Stimulated activated CD4-positive, alpha-beta T cell treated with anti-CD3 and anti-CD28 coated beads, Interleukin-2, amount 100 ng/mL, for 4 hours (primary cell): ENCODE data around the gene DGKG.

ENCODE experiments used
- DNase-seq: peaks from one replicate; pipeline ENCODE4 v3.0.0-alpha.2; 2020; ENCODE audit warnings: low read depth

Gene DGKG

GRCh38 chr3:186171521-186171920 is 190.5 kb downstream of the DGKG start:
- no peak for DNase-seq

DNA sequence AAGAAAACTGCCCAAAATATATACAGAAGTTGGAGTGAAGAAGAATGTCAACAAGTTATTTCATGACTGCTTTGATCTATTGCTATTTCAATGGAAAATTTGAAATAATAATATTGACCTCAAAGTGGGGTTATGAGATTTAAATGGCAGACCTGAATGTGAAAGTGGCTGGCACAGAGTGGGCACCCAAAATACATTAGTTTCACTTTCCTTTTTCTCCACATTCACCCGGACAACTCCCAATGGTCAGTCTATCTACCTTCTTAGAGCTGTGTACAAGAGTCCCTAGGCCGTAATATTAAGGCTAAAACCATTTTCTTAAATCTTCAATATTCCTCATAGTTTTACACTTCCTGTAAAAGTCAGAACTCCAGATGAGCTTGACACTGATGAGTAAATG is 191.5 kb downstream of the DGKG start:
- DNase-seq: no peak

GRCh38 chr3:186169379-186169778 is 192.7 kb downstream of the DGKG start:
- no peak for DNase-seq

DNA sequence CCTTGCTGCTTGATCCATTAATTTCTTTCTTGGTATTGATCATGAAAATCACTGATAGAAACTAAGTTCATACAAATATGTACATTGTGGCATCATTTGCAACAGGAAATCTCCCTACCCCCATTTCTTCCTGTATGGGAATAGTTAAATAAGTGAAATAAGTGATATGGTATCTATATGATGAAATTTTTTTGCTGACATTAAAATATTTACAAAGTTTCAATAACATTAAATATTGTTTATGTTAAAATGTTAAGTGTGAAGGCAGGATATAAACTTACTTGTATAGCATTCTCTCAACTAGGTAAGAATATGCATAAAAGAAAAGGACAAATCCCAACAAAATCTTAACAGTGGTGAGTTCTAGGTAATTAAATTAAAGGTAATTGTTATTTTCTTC is 193.1 kb downstream of the DGKG start:
- no peak for DNase-seq

- no peak for DNase-seq
Observed at GRCh38 chr3:186167646-186168395, 194.2 kb downstream of the DGKG start.

GRCh38 chr3:186166491-186167288 is 195.3 kb downstream of the DGKG start:
- no peak for DNase-seq

DNA sequence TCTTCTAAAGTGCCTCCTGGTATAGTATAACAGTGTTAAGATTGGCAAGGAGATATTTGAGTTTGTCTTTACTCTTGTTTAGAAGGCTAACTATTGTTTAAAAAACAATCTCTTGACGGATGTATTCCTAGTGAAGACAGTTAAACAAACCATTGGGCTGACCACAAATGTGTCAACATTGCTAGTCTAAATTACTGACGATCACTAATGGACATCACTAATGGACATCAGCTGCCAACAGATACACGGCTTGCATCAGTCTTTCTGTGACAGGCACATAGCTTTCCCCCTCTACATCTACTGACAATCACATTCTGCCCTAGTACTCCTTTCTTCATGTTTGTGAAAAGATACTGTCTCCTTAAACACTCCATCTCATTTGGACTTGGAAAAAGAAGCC is 196.0 kb downstream of the DGKG start:
- no peak for DNase-seq

DNA sequence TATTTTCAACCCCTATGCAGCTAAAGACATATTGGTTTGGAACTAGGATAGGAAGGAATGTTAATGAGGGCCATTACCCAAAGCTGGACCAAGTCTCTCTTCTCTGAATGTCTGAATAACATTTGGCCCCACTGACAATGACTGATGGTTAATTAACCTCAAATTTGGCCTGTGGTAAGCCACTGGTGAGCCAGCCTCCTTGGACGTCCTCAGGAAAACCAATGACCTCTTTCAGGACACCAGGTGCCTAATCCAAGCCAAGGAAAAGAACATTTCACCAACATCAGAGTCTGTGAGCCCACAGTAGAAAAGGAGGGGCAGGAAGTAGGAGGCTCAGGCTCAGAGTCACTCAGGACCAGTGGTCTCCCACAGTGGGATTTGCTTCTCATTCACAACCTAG is 196.7 kb downstream of the DGKG start:
- no peak for DNase-seq

- DNase-seq: no peak
Observed at GRCh38 chr3:186164696-186165095, 197.3 kb downstream of the DGKG start.

- DNase-seq: no peak
Observed at GRCh38 chr3:186162221-186162620, 199.8 kb downstream of the DGKG start.

- no peak for DNase-seq
Observed at GRCh38 chr3:186160691-186161243, 201.3 kb downstream of the DGKG start.

DNA sequence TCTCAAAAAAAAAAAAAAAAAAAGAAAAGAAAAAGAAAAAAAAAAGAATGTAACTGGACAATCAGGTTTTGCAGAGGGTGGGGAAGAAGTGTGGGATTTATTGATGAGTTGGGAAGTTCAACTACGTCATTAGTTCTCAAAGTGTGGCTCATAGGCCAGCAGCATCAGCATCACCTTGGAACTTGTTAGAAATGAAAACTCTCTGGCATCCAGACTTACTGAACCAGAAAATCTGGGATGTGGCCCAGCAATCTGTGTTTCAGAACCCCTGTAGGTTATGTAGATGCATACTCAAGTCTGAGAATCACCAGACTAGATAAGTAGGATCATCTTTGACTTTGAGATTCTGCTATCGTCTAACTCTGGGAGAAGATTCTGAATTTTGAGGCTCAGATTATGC is 207.4 kb downstream of the DGKG start:
- DNase-seq: no peak

GRCh38 chr3:186152889-186153292 is 209.1 kb downstream of the DGKG start:
- DNase-seq: no peak

DNA sequence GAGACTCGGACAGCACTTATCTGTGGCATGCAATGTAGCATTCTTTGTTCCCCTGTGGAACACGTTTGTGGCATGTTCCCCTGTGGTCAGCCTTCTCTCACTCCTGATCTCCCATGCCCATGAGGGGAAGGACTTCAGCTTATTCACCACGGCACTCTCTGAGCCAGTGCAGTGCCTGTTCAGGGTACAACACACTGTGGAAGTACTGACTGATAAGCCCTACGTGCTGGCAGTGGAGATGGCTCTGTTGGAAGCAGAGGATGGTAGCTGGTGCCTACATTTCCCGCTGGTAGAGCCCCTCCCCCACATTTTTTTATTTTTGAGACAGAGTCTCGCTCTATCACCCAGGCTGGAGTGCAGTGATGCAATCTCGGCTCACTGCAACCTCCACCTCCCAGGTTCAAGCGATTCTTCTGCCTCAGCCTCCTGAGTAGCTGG is 209.7 kb downstream of the DGKG start:
- no peak for DNase-seq

GRCh38 chr3:186151077-186151971 is 210.7 kb downstream of the DGKG start:
- DNase-seq: no peak

DNA sequence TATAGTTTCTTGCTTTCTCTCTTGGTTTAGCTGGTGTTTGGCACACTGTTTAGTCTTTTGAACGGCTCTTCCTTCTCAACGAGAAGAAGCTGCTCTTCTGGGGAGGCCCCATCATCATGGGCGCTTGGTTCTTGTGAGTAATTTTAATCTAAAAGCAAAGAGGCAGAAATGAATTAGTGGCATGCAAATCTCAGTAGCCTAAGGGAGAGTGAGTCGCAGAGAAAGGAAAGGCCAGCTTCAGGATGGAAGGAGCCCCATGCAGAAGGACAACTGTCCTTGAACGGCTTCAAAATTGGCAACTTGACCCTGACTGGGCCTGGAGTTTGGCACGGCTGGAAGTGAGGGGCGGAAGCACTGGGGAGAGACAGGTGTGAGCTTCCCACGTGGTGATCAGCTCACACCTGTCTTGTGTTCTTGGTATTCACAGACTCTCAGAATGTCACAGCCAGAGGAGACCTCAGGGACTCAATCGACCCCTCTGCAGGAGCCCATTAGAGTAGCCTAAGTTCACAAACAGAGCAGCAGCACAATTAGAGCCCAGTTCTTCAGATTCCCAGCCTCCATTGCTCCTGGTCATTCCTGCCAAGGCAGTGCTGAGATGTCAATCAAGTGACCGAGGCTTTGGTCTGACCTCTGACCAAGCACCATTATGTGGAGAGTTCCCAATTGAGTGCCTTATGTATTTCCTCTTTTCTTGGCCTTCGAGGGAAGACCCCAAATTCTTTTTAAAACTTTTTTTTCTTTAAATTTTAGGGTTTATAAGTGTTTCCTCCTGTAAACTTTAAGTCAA is 211.8 kb downstream of the DGKG start:
- no peak for DNase-seq

DNA sequence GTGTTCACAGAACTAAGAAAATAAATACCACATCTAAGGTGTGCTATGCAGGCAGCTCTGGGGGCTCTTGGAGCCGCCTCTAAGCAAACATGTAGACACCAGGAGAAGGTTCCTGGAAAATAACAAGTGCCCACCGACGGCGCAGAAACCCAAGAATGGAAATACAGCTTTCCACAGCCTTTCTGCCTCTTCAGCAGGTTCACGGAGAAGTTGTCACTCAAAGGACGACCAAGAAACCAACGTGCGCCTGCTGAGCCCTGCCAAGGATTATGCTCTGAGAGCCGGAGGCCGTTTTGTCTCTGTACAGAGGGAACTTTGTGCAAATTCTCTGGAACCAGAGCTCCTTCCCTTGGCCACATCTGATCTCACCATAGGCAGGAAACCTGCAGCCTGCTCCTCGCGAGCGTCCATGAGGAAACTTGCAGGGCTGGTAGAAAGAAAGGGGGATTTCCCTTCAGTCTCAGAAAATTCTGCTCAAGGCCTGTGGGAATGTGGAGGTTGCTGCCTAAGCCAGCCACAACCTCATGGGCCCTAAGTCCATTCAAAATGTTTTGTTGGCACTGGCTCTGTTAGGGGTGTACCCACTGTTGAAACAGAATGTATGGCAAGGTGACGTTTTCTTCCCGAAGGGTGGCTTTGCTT is 212.6 kb downstream of the DGKG start:
- no peak for DNase-seq

DNA sequence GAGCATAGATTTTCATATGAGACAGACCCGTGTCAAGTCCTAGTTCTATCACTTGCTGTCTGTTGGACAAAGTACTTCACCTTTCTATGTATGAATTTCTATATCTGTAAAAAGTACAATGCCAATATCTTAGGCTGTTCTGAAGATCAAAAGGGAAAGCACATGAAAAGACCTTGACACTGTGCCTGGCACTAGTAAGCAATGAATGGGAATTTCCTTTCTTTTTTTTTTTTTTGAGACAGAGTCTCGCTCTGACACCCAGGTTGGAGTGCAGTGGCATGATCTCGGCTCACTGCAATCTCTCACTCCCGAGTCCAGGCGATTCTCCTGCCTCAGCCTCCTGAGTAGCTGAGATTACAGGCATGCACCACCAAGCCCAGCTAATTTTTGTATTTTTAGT is 217.8 kb downstream of the DGKG start:
- DNase-seq: no peak

DNA sequence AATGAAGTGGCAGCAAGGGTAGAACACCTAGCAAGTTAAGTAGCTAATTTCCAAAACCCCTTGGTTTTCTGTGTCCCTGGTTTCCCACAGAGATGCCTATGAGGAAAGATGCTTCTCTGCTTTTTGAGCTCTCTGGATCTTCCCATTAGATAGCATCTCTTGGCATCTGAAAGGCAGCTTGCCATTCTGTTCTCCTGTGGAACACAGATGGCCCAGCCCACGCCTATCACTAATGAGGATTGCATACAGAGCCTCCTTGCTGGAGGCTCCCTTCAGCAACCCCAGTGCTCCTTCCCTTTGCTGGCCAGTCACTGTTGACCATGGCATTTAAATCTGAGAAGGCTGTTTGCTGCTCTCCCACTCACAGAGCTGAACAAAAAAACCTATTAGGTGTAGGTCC is 218.8 kb downstream of the DGKG start:
- DNase-seq: no peak

GRCh38 chr3:186142393-186142932 is 219.6 kb downstream of the DGKG start:
- DNase-seq: no peak

DNA sequence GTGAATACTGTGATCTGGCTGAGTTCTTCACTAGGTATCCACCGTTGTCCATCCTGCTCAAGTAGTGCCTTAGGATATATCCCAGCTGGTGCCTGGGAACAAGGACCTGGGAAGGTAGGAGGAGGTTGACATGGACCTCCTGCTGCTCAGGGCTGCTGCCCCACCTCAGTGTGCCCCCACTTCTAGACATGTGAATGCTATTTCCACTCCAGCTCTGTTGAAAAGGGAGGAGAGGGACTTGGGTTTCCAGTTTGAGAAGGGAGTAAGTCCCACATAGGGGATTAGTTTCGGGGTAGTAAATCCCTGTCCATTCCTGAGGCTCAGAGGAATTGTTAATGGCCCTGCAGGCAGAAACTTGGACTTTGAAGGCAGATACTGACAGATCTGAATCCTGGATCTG is 220.2 kb downstream of the DGKG start:
- DNase-seq: no peak
